Upper lobe of right lung (tissue), 1 donor: ENCODE results near the gene ABLIM2. TPM values are rescaled to one million over a fixed set of nuclear protein-coding genes. Genes with fewer than 3 reads are reported as not detected.

Source experiments
- ATAC-seq: fragments of 200-7000 bp; cut with Tn5 transposase; one replicate; pipeline ENCODE4 v1.9.1; 2020; ENCODE audit warnings: mild to moderate bottlenecking, moderate library complexity
- DNase-seq: peaks from one replicate; pipeline ENCODE4 v3.0.0-alpha.2; 2020
- H3K27ac ChIP-seq: fragments of 200-600 bp; one replicate; pipeline ENCODE4 v1.8.0; 2022
- H3K27me3 ChIP-seq: fragments of 200-600 bp; one replicate; pipeline ENCODE4 v1.8.0; 2022; ENCODE audit warnings: mild to moderate bottlenecking
- H3K36me3 ChIP-seq: fragments of 200-600 bp; one replicate; pipeline ENCODE4 v1.8.0; 2022
- H3K4me1 ChIP-seq: fragments of 200-600 bp; one replicate; pipeline ENCODE4 v1.8.0; 2022
- H3K4me3 ChIP-seq: fragments of 200-600 bp; one replicate; pipeline ENCODE4 v1.8.0; 2022; ENCODE audit warnings: mild to moderate bottlenecking
- H3K9me3 ChIP-seq: fragments of 200-600 bp; one replicate; pipeline ENCODE4 v1.8.0; 2022
- CTCF ChIP-seq: fragments of 200-600 bp; IDR thresholded peaks from one replicate; pipeline ENCODE4 v1.8.0; 2022; ENCODE audit warnings: antibody characterized with exemption
- intact Hi-C: fragments of 100-400 bp; cut with DNase I; formaldehyde crosslinking; loops from one replicate; pipeline ENCODE4 v1.11.0; 2022
- total RNA-seq: library from RNA; stranded (reverse); fragmentation: NEBNext Ultra II Directional; extraction: Animal tissue kit (Norgen Biotek cat#: 25700); gene quantifications from one replicate; pipeline ENCODE4 v1.2.1, GENCODE V29; 2021
- donor health status: DM: no; HTN: yes; CAD: no; lungs with severe emphysema.

ABLIM2 gene
- total RNA-seq, 1 donor from 2014 or later, result 12.7 TPM

- intact Hi-C loops, result no loop called here
- Histone ChIP-seq H3K9me3 (peaks cover 5% of the 10 kb centered on the region), H3K27me3 (no peaks in the 10 kb centered on the region), H3K36me3 (no peaks in the 10 kb centered on the region), H3K27ac (no peak overlapping the region), H3K4me1 (peaks cover 8% of the 10 kb centered on the region), H3K4me3 (no peak overlapping the region)
- DNase-seq (no peak), ATAC-seq (no peak)
- no peak for TF ChIP-seq CTCF
Observed at GRCh38 chr4:8163436-8164193, 5.0 kb upstream of the ABLIM2 start.

GRCh38 chr4:8163026-8163425 lies 4.4 kb upstream of the ABLIM2 start:
- intact Hi-C loops, result no loop called here
- H3K4me1 ChIP-seq, result peaks cover 8% of the 10 kb centered on the region
- no peaks in the 10 kb centered on the region for H3K36me3 ChIP-seq
- no peak for TF ChIP-seq CTCF
- H3K4me3 ChIP-seq, result no peak overlapping the region
- no peak overlapping the region for H3K27ac ChIP-seq
- DNase-seq, result no peak
- no peaks in the 10 kb centered on the region for H3K9me3 ChIP-seq
- H3K27me3 ChIP-seq, result peaks cover 3% of the 10 kb centered on the region
- no peak for ATAC-seq

- peaks cover 11% of the 10 kb centered on the region for H3K4me1 ChIP-seq
- H3K4me3 ChIP-seq, result no peak overlapping the region
- ATAC-seq, result no peak
- peaks cover 7% of the 10 kb centered on the region for H3K27me3 ChIP-seq
- no peak overlapping the region for H3K27ac ChIP-seq
- TF ChIP-seq CTCF, result no peak
- intact Hi-C loops, result no loop called here
- DNase-seq, result no peak
- H3K9me3 ChIP-seq, result no peaks in the 10 kb centered on the region
- no peaks in the 10 kb centered on the region for H3K36me3 ChIP-seq
Observed at GRCh38 chr4:8162625-8163024, 4.0 kb upstream of the ABLIM2 start.

GRCh38 chr4:8160572-8160971 lies 2.0 kb upstream of the ABLIM2 start:
- H3K4me1 ChIP-seq, result peaks cover 11% of the 10 kb centered on the region
- no peak overlapping the region for H3K4me3 ChIP-seq
- no peak for TF ChIP-seq CTCF
- no peak for DNase-seq
- H3K27ac ChIP-seq, result no peak overlapping the region
- no peaks in the 10 kb centered on the region for H3K36me3 ChIP-seq
- ATAC-seq, result no peak
- no peaks in the 10 kb centered on the region for H3K9me3 ChIP-seq
- H3K27me3 ChIP-seq, result peaks cover 10% of the 10 kb centered on the region
- intact Hi-C loops, result no loop called here

GRCh38 chr4:8160233-8160560 lies 1.6 kb upstream of the ABLIM2 start:
- intact Hi-C loops, result no loop called here

More at GRCh38 chr4:8160233-8160560, 1.6 kb upstream of the ABLIM2 start:
- no peak overlapping the region for H3K4me3 ChIP-seq
- H3K27me3 ChIP-seq, result peaks cover 10% of the 10 kb centered on the region
- DNase-seq, result no peak
- H3K9me3 ChIP-seq, result no peaks in the 10 kb centered on the region
- no peak overlapping the region for H3K27ac ChIP-seq
- ATAC-seq, result no peak
- H3K36me3 ChIP-seq, result no peaks in the 10 kb centered on the region
- peaks cover 11% of the 10 kb centered on the region for H3K4me1 ChIP-seq
- no peak for TF ChIP-seq CTCF
